Measurements from ENCODE around the gene EIF4ENIF1.

DNA sequence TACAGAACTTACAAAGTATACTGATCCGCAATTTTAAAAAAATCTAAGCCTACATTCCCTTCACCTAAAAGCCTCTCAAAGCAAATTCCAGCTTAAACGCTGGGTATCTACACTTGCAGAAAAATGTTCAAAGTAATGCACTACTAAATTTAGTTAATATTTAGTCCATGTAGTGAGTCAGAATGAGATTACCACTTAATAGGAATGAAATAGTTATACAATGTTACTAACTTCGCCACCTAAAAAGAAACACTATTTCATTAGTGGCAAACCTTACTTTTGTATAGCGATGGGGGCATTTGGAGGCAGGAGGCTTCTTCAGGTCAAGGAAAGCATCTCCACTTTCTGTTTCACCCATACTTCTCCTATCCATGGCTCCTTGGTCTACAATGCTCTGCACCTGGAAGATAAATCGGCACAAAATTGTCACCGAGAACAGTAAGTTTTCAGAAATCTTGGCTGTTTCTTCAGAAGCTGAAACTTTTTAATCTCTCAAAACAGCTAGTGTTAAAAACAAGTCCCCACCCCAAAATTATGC is 1.2 kb downstream of the EIF4ENIF1 start:
- TF ChIP-seq FOXK2 (IDR thresholded peaks at IDR 0.05) (no peak), ZNF384 (IDR thresholded peaks at IDR 0.05) (no peak), L3MBTL2 (conservative IDR thresholded peaks at IDR 0.05) (no peak)
- TF ChIP-seq, protein P1, sequence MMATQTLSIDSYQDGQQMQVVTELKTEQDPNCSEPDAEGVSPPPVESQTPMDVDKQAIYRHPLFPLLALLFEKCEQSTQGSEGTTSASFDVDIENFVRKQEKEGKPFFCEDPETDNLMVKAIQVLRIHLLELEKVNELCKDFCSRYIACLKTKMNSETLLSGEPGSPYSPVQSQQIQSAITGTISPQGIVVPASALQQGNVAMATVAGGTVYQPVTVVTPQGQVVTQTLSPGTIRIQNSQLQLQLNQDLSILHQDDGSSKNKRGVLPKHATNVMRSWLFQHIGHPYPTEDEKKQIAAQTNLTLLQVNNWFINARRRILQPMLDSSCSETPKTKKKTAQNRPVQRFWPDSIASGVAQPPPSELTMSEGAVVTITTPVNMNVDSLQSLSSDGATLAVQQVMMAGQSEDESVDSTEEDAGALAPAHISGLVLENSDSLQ (IDR thresholded peaks at IDR 0.05) = no peak

All from HEK293T (cell line).